ENCODE measurements around the gene SUMF1.

DNA sequence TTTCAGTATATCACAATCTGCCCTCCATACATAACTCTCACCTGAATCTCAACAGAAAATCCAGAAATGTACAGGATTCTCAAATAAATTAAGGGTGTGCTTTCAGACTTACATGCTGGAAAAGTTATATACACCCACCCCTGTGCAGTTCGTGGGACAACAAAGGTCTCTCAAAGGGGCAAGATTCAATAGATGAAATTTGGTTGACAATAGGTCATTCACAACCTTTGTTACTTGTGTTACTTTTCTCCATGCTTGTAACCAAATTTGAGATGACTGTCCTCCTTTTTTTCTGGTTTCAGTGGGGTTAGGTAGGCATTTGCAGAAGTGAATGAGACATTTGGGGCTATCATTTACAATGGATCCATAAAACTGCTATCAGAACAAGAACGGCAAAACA lies 91.2 kb downstream of the SUMF1 start:
- TF ChIP-seq POLR2A (IDR thresholded peaks at IDR 0.05), result no peak
- no peak for TF ChIP-seq CTCF (IDR thresholded peaks at IDR 0.05)
